ENCODE results near the gene SCAI.
"Not testable (repeated sequence)": the region's sequence is repeated elsewhere in the genome, so short reads cannot be mapped to it uniquely, and the experiment has no call there.

The SCAI gene

DNA sequence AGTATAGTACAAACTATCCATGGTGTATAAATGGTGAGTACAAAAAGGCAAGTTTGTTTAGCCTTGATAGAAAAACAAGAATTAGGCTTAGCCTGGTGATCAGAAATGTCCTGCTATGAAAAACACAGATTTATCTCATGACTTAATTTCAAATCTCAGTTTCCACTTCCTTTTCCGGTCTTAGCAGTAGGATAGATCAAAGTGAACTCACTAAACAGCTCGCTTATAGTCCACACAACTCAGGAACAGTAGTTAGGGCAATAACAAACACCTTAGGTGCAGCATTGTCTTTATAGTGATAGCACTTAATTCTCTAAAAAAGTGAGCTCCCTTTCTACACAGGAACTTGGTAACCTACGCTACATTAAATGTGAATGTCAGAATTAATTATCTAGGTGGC lies 213.9 kb downstream of the SCAI start:
- Histone ChIP-seq H3K36me3 (ENCODE audit: control insufficient read depth, low read depth, low read length) (peaks cover 5% of the 10 kb centered on the region), H3K27me3 (ENCODE audit: control insufficient read depth, insufficient read depth, low read length) (no peaks in the 10 kb centered on the region), H3K4me1 (ENCODE audit: control insufficient read depth, low read depth, low read length) (no peaks in the 10 kb centered on the region), H3K27ac (ENCODE audit: low read length) (no peak overlapping the region), H3K9me3 (ENCODE audit: control insufficient read depth, low read depth, low read length) (no peaks in the 10 kb centered on the region), H3K4me3 (ENCODE audit: low read length) (no peak overlapping the region), H3K9ac (ENCODE audit: low read length) (no peak overlapping the region)

DNA sequence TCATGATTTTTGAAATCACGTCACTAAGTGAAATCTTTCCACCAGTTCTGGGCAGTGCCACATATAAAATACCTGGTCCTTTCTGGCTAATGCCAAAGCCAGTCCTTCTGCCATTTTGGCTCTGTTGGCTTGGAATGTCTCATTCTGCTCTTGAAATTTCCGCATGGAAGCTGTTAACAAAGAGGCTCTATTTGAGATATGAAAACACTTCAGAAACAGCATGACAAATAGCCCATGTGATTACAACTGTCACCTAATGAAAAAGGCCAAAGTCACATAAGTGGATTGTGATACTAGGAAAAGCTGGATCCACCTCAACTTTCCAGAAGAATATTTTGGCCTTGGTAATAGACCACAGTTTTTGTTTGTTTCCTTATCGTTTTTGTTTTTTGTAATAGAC lies 215.2 kb downstream of the SCAI start:
- Histone ChIP-seq H3K4me1 (ENCODE audit: control insufficient read depth, low read depth, low read length) (no peaks in the 10 kb centered on the region), H3K9me3 (ENCODE audit: control insufficient read depth, low read depth, low read length) (no peaks in the 10 kb centered on the region), H3K9ac (ENCODE audit: low read length) (no peak overlapping the region), H3K36me3 (ENCODE audit: control insufficient read depth, low read depth, low read length) (peaks cover 5% of the 10 kb centered on the region), H3K27ac (ENCODE audit: low read length) (no peak overlapping the region), H3K27me3 (ENCODE audit: control insufficient read depth, insufficient read depth, low read length) (no peaks in the 10 kb centered on the region), H3K4me3 (ENCODE audit: low read length) (no peak overlapping the region)

DNA sequence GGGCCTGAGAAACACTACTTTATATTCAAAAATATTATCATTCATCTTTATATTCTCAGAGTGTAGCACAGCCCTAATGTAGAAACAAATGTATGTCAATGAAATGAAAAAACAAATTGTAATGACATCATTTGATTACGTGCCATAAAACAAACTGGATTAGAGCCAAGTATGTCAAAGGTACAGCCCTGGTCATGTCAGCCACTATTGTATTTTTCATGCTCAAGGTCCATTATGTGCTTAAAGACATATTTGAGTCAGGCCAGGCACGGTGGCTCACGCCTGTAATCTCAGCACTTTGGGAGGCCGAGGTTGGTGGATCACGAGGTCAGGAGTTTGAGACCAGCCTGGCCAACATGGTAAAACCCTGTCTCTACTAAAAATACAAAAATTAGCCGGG lies 222.9 kb downstream of the SCAI start:
- not testable (repeated sequence) for H3K9me3 ChIP-seq (ENCODE audit: control insufficient read depth, low read depth, low read length); H3K4me1 ChIP-seq (ENCODE audit: control insufficient read depth, low read depth, low read length); H3K4me3 ChIP-seq (ENCODE audit: low read length); H3K27ac ChIP-seq (ENCODE audit: low read length); H3K9ac ChIP-seq (ENCODE audit: low read length); H3K27me3 ChIP-seq (ENCODE audit: control insufficient read depth, insufficient read depth, low read length)
- peaks cover 16% of the 10 kb centered on the region for H3K36me3 ChIP-seq (ENCODE audit: control insufficient read depth, low read depth, low read length)

DNA sequence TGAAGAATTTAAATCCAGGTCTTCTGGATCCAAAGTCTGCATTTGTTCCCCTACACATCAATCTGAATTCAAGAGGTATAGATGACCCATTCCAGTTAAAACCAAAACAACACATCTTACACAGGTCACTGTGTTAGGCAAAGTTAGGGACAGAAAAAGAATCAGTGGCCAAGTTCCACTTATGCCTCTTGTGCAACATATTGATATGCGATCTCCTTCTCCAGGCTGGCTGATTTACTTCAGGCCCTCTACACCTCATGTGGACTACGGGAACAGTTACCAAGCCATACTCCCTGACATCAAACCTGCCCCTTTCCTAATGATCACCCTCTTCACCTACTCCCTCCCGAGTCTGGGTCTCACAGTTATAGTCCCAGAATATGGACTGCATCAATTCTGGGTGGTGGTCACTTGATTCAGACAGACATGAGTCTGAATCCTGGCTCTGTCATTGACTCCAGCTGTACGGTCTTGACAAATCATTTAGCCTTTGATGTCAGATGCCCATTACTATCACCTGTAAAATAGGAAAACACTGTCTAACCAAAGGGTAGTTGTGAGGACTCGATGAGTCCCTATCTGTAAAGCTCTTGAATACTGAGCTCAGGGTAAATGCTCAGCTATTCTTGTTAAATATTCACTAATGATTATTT lies 228.4 kb downstream of the SCAI start:
- Histone ChIP-seq H3K4me3 (ENCODE audit: low read length) (no peak overlapping the region), H3K9ac (ENCODE audit: low read length) (no peak overlapping the region), H3K9me3 (ENCODE audit: control insufficient read depth, low read depth, low read length) (no peaks in the 10 kb centered on the region), H3K27ac (ENCODE audit: low read length) (no peak overlapping the region), H3K36me3 (ENCODE audit: control insufficient read depth, low read depth, low read length) (peaks cover 5% of the 10 kb centered on the region), H3K4me1 (ENCODE audit: control insufficient read depth, low read depth, low read length) (no peaks in the 10 kb centered on the region), H3K27me3 (ENCODE audit: control insufficient read depth, insufficient read depth, low read length) (no peaks in the 10 kb centered on the region)

DNA sequence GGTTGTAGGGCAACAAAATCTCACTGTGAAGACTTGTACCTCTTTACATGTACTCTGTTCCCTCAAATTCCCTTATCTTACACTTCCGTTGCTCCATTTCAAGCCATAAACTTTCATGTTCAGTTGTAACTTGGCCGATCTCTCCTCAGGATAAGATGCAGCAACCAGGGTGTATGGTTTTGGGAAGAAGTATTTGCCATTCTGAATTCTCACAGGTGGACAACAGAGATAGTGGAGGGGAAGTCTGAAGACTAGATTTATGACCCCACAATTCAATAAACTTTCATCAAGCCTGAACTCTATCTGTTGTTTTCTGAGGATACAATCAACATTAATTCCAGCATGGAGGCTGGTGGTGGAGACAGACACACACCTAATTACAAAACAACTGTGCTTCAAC lies 229.9 kb downstream of the SCAI start:
- no peaks in the 10 kb centered on the region for H3K4me1 ChIP-seq (ENCODE audit: control insufficient read depth, low read depth, low read length)
- no peaks in the 10 kb centered on the region for H3K36me3 ChIP-seq (ENCODE audit: control insufficient read depth, low read depth, low read length)
- no peaks in the 10 kb centered on the region for H3K9me3 ChIP-seq (ENCODE audit: control insufficient read depth, low read depth, low read length)
- H3K4me3 ChIP-seq (ENCODE audit: low read length), result no peak overlapping the region
- H3K27me3 ChIP-seq (ENCODE audit: control insufficient read depth, insufficient read depth, low read length), result no peaks in the 10 kb centered on the region
- H3K27ac ChIP-seq (ENCODE audit: low read length), result no peak overlapping the region
- H3K9ac ChIP-seq (ENCODE audit: low read length), result no peak overlapping the region

DNA sequence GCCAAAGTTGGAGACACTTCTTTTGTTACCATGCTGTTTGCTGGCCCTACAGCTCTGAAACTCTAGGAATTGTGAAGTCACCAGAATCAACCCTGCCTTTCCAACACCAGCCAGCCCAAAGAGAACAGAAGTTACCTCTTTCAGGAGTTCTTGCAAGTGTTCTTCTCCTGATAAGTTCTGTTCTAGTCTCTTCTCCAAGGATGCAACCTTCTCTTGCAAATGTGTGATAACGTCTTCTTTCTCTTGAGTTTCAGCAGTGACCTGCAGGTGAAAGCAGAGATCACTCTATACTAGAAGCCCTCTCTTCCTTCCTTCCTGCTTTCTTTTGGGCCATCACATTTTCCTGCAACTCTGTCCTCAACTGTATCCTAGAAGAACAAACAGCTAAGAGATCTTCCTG lies 231.6 kb downstream of the SCAI start:
- H3K36me3 ChIP-seq (ENCODE audit: control insufficient read depth, low read depth, low read length), result no peaks in the 10 kb centered on the region
- H3K9ac ChIP-seq (ENCODE audit: low read length), result no peak overlapping the region
- H3K27ac ChIP-seq (ENCODE audit: low read length), result no peak overlapping the region
- no peaks in the 10 kb centered on the region for H3K4me1 ChIP-seq (ENCODE audit: control insufficient read depth, low read depth, low read length)
- H3K4me3 ChIP-seq (ENCODE audit: low read length), result no peak overlapping the region
- no peaks in the 10 kb centered on the region for H3K27me3 ChIP-seq (ENCODE audit: control insufficient read depth, insufficient read depth, low read length)
- H3K9me3 ChIP-seq (ENCODE audit: control insufficient read depth, low read depth, low read length), result no peaks in the 10 kb centered on the region

DNA sequence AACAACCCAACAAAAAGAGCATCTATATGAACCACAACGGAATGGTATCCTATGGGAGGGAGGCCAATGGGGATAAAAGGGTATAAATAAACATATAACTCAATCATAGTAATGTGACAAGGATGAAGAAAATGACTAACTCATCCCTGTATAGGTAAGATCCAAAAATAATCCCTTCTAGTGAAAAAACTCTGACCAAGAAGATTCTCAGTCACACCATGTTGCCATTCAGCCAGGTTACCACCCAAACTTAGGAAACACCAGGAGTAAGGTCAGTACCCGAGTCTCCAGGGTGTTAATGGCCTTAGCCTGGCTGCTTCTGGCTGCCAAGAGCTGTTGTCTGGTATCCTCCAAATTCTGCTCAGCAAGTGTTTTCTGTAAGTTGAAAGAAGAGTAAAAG lies 235.2 kb downstream of the SCAI start:
- H3K27me3 ChIP-seq (ENCODE audit: control insufficient read depth, insufficient read depth, low read length), result no peaks in the 10 kb centered on the region
- no peak overlapping the region for H3K27ac ChIP-seq (ENCODE audit: low read length)
- no peaks in the 10 kb centered on the region for H3K36me3 ChIP-seq (ENCODE audit: control insufficient read depth, low read depth, low read length)
- no peaks in the 10 kb centered on the region for H3K9me3 ChIP-seq (ENCODE audit: control insufficient read depth, low read depth, low read length)
- H3K4me3 ChIP-seq (ENCODE audit: low read length), result no peak overlapping the region
- H3K9ac ChIP-seq (ENCODE audit: low read length), result no peak overlapping the region
- no peaks in the 10 kb centered on the region for H3K4me1 ChIP-seq (ENCODE audit: control insufficient read depth, low read depth, low read length)

DNA sequence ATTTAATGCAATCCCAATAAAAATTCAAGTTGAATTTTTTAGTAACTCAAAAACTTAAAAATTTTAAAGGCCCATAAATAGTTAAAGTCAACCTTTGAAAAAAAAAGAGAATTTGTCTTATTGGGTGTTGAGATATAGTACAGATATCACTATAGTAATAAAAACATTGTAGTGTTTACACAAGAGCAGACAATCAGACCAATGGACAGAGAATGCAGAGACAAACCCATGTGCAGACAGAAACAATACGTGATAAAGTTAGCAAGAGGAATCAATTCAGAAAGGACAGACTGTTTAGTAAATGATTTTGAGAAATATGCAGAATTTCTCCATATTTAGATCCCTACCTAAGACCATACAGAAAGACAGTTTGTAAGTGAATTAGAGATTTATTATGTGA lies 236.4 kb downstream of the SCAI start:
- no peaks in the 10 kb centered on the region for H3K36me3 ChIP-seq (ENCODE audit: control insufficient read depth, low read depth, low read length)
- H3K9me3 ChIP-seq (ENCODE audit: control insufficient read depth, low read depth, low read length), result no peaks in the 10 kb centered on the region

DNA sequence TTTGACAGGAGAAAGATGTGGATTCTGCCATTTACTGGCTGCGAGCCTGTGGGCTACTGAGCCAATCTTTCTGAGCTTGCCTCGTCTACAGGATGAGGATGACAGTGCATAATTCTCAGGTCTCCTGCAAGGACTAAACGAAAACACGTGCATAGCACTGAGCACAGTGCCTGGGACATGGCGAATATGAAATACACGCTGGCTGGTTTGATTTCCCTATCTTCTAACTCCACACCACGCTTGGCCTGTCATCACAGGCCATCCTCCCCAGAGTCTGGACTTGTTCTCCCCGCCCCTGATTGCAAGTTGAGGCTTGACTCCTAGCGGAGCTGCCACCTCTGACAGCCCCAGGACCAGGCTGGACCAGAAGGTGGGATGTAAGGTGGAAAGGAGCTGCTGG lies 243.5 kb downstream of the SCAI start:
- Histone ChIP-seq H3K27ac (ENCODE audit: low read length) (no peak overlapping the region), H3K9me3 (ENCODE audit: control insufficient read depth, low read depth, low read length) (no peaks in the 10 kb centered on the region), H3K9ac (ENCODE audit: low read length) (no peak overlapping the region), H3K4me1 (ENCODE audit: control insufficient read depth, low read depth, low read length) (no peaks in the 10 kb centered on the region), H3K36me3 (ENCODE audit: control insufficient read depth, low read depth, low read length) (no peaks in the 10 kb centered on the region), H3K27me3 (ENCODE audit: control insufficient read depth, insufficient read depth, low read length) (no peaks in the 10 kb centered on the region), H3K4me3 (ENCODE audit: low read length) (no peak overlapping the region)

More for the DNA sequence above, 236.4 kb downstream of the SCAI start:
- no peak overlapping the region for H3K4me3 ChIP-seq (ENCODE audit: low read length)
- no peaks in the 10 kb centered on the region for H3K4me1 ChIP-seq (ENCODE audit: control insufficient read depth, low read depth, low read length)
- H3K27ac ChIP-seq (ENCODE audit: low read length), result no peak overlapping the region
- H3K9ac ChIP-seq (ENCODE audit: low read length), result no peak overlapping the region
- no peaks in the 10 kb centered on the region for H3K27me3 ChIP-seq (ENCODE audit: control insufficient read depth, insufficient read depth, low read length)

DNA sequence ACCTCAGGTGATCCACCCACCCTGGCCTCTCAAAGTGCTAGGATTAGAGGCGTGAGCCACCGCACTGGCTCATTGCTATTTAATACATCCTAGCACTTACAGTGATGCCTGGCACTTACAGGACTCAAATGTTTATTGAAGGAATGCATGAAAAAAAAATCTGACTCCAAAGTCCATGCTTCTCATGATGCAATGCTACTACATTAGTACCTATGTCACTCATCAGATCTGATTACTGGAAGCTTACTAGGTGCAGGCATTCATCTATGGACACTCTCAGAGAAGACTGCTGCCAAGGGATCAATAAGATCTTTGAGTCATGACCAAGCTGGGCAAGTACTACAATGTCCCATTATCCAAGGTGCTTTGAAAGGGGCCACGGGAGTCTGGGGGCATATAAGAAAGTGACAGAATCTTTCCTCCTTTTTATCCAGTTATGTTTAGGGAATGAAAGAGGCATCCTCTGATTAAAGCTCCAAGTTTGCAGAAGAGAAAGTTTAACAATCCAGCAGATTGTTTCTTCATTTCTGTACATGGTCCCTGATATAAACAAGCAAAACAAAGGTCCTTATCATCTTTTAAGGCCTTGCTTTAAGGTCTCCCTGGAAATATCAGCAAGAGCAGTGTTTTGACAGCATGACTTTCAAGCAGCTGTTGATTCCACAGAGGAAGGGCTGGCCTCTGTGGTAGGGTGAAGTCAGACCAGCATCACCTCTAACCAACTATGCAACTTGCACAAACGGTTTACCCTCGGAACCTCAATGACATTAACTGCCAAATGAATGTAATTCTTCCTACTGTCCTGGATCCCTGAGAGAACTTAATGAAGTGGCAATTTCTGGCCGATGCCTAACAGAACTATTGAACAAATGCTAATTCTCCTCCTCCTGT lies 245.5 kb downstream of the SCAI start:
- Histone ChIP-seq H3K4me3 (ENCODE audit: low read length) (no peak overlapping the region), H3K9ac (ENCODE audit: low read length) (no peak overlapping the region), H3K9me3 (ENCODE audit: control insufficient read depth, low read depth, low read length) (no peaks in the 10 kb centered on the region), H3K4me1 (ENCODE audit: control insufficient read depth, low read depth, low read length) (no peaks in the 10 kb centered on the region), H3K27me3 (ENCODE audit: control insufficient read depth, insufficient read depth, low read length) (no peaks in the 10 kb centered on the region), H3K27ac (ENCODE audit: low read length) (no peak overlapping the region), H3K36me3 (ENCODE audit: control insufficient read depth, low read depth, low read length) (no peaks in the 10 kb centered on the region)

DNA sequence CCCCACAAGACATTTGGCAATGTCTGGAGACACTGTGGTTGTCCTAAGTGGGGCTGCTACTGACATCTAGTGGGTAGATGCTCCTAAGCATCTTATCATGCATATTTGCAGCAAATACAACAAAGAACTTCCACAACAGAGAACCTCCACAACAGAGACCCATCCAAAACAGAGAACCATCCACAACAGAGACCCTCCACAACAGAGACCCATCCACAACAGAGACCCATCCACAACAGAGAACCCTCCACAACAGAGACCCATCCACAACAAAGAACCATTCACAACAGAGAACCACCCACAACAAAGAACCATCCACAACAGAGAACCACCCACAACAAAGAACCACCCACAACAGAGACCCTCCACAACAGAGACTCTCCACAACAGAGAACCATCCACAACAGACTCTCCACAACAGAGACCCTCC lies 248.6 kb downstream of the SCAI start:
- no peak overlapping the region for H3K4me3 ChIP-seq (ENCODE audit: low read length)
- no peaks in the 10 kb centered on the region for H3K27me3 ChIP-seq (ENCODE audit: control insufficient read depth, insufficient read depth, low read length)
- H3K9me3 ChIP-seq (ENCODE audit: control insufficient read depth, low read depth, low read length), result no peaks in the 10 kb centered on the region
- H3K4me1 ChIP-seq (ENCODE audit: control insufficient read depth, low read depth, low read length), result no peaks in the 10 kb centered on the region
- H3K27ac ChIP-seq (ENCODE audit: low read length), result no peak overlapping the region
- H3K9ac ChIP-seq (ENCODE audit: low read length), result no peak overlapping the region
- no peaks in the 10 kb centered on the region for H3K36me3 ChIP-seq (ENCODE audit: control insufficient read depth, low read depth, low read length)

All from iPS-18a (cell line).